HG03039 (cell line): Measurements from ENCODE around the gene TRANK1.
"Not testable (repeated sequence)": the region's sequence is repeated elsewhere in the genome, so short reads cannot be mapped to it uniquely, and the experiment has no call there.

Experiments used
- ATAC-seq: cut with Tn5 transposase; IDR thresholded peaks from one replicate; pipeline ENCODE4 v1.9.1; 2021; ENCODE audit warnings: mild to moderate bottlenecking, moderate library complexity; ENCODE audit not compliant: unreplicated experiment

Gene TRANK1

GRCh38 chr3:36957862-36958686 is 13.2 kb upstream of the TRANK1 start:
- ATAC-seq, result no peak

- ATAC-seq, result no peak
Observed at GRCh38 chr3:36957063-36957462, 12.2 kb upstream of the TRANK1 start.

- no peak for ATAC-seq
Observed at GRCh38 chr3:36956155-36956554, 11.3 kb upstream of the TRANK1 start.

GRCh38 chr3:36954452-36955134 is 9.7 kb upstream of the TRANK1 start:
- no peak for ATAC-seq

GRCh38 chr3:36947814-36948213 is 3.0 kb upstream of the TRANK1 start:
- ATAC-seq, result not testable (repeated sequence)

GRCh38 chr3:36945333-36945980 is 603 bp upstream of the TRANK1 start:
- no peak for ATAC-seq

GRCh38 chr3:36944012-36944640 is 728 bp downstream of the TRANK1 start:
- ATAC-seq, result peak; percentile 37

- ATAC-seq, result no peak
Observed at GRCh38 chr3:36943601-36944000, 1.3 kb downstream of the TRANK1 start.

GRCh38 chr3:36942638-36943248 is 2.1 kb downstream of the TRANK1 start:
- no peak for ATAC-seq

- ATAC-seq, result no peak
Observed at GRCh38 chr3:36941658-36942057, 3.2 kb downstream of the TRANK1 start.

GRCh38 chr3:36941162-36941561 is 3.7 kb downstream of the TRANK1 start:
- no peak for ATAC-seq

GRCh38 chr3:36937492-36937891 is 7.4 kb downstream of the TRANK1 start:
- no peak for ATAC-seq

- no peak for ATAC-seq
Observed at GRCh38 chr3:36933540-36934296, 11.1 kb downstream of the TRANK1 start.

GRCh38 chr3:36931424-36931823 is 13.4 kb downstream of the TRANK1 start:
- ATAC-seq, result not testable (repeated sequence)

GRCh38 chr3:36928220-36928619 is 16.6 kb downstream of the TRANK1 start:
- ATAC-seq, result no peak

GRCh38 chr3:36926292-36926897 is 18.5 kb downstream of the TRANK1 start:
- no peak for ATAC-seq

- no peak for ATAC-seq
Observed at GRCh38 chr3:36924744-36925521, 19.9 kb downstream of the TRANK1 start.

GRCh38 chr3:36923981-36924743 is 20.7 kb downstream of the TRANK1 start:
- no peak for ATAC-seq
